Hair follicular keratinocyte (primary cell): ENCODE measurements around the gene RAD23A. TPM values are rescaled to one million over a fixed set of nuclear protein-coding genes. Genes with fewer than 3 reads are reported as not detected.

Experiments
- total RNA-seq: library from RNA; depleted of rRNA; stranded (reverse); fragments of >200 nt; gene quantifications from 2 replicates; pipeline ENCODE4 v1.2.3, GENCODE V29; 2015

The RAD23A gene
- total RNA-seq, result 117 and 122 TPM in 2 replicates

GRCh38 chr19:12945479-12946091 lies at the start of gene RAD23A:
TSS of gene RAD23A (plus strand) at chr19:12945862. CDS start at chr19:12945949, 87 bp downstream.

GRCh38 chr19:12933287-12934072 lies 12.2 kb upstream of the RAD23A start, which contains the start of gene FARSA:
TSS of gene FARSA (minus strand) at chr19:12933711. CDS start at chr19:12933696, 15 bp downstream.

GRCh38 chr19:12937927-12938778 lies 7.5 kb upstream of the RAD23A start, which contains the start of gene CALR:
TSS of gene CALR (plus strand) at chr19:12938609. CDS start at chr19:12938680, 71 bp downstream.

GRCh38 chr19:12956446-12957388 lies 11.1 kb downstream of the RAD23A start, which contains the start of gene GADD45GIP1:
TSS of gene GADD45GIP1 (minus strand) at chr19:12957223. CDS start at chr19:12957212, 11 bp downstream.

GRCh38 chr19:12969292-12969988 lies 23.8 kb downstream of the RAD23A start, which contains the start of gene DAND5:
TSS of gene DAND5 (plus strand) at chr19:12969576. CDS start at chr19:12969661, 85 bp downstream.

GRCh38 chr19:12994701-12995595 lies 49.3 kb downstream of the RAD23A start, which contains the start of gene NFIX:
TSS of gene NFIX (plus strand) at chr19:12995475. CDS start at chr19:12995838, 363 bp downstream.

Other genes starting within 250 kb of the RAD23A start
- 15.1 and 17.9 TPM in 2 replicates for gene FBXW9, start 249.2 kb upstream of the RAD23A start, total RNA-seq
- gene TNPO2, start 221.9 kb upstream of the RAD23A start, total RNA-seq, result 20.5 and 26.8 TPM in 2 replicates
- gene TRIR, start 211.2 kb upstream of the RAD23A start, total RNA-seq, result 272 and 389 TPM in 2 replicates
- 79.1 and 99.4 TPM in 2 replicates for gene GET3, start 208.4 kb upstream of the RAD23A start, total RNA-seq
- gene BEST2, start 194.1 kb upstream of the RAD23A start, total RNA-seq, result 0.39 TPM in 1 of 2 replicates, not detected in the other
- gene HOOK2, start 170.3 kb upstream of the RAD23A start, total RNA-seq, result 30.8 and 32.7 TPM in 2 replicates
- 369 and 618 TPM in 2 replicates for gene JUNB, start 154.4 kb upstream of the RAD23A start, total RNA-seq
- 260 and 355 TPM in 2 replicates for gene PRDX2, start 144.1 kb upstream of the RAD23A start, total RNA-seq
- gene THSD8, start 143.8 kb upstream of the RAD23A start, total RNA-seq, result not detected in 2 replicates
- 26.7 and 51.0 TPM in 2 replicates for gene RNASEH2A, start 139.3 kb upstream of the RAD23A start, total RNA-seq
- not detected in 2 replicates for gene RTBDN, start 111.3 kb upstream of the RAD23A start, total RNA-seq
- 0.08 and 0.78 TPM in 2 replicates for gene MAST1, start 107.3 kb upstream of the RAD23A start, total RNA-seq
- 35.8 and 48.5 TPM in 2 replicates for gene DNASE2, start 64.4 kb upstream of the RAD23A start, total RNA-seq
- not detected in 2 replicates for gene KLF1, start 58.7 kb upstream of the RAD23A start, total RNA-seq
- gene GCDH, start 54.7 kb upstream of the RAD23A start, total RNA-seq, result 30.6 and 39.4 TPM in 2 replicates
- 0.08 and 0.23 TPM in 2 replicates for gene SYCE2, start 26.6 kb upstream of the RAD23A start, total RNA-seq
- gene FARSA, start 12.2 kb upstream of the RAD23A start, total RNA-seq, result 66.7 and 87.1 TPM in 2 replicates
- 1,822 and 2,213 TPM in 2 replicates for gene CALR, start 7.3 kb upstream of the RAD23A start, total RNA-seq
- gene GADD45GIP1, start 11.4 kb downstream of the RAD23A start, total RNA-seq, result 65.8 and 102 TPM in 2 replicates
- not detected in 2 replicates for gene DAND5, start 23.7 kb downstream of the RAD23A start, total RNA-seq
- 16.7 and 18.9 TPM in 2 replicates for gene NFIX, start 49.6 kb downstream of the RAD23A start, total RNA-seq
- 0.53 and 2.7 TPM in 2 replicates for gene LYL1, start 157.0 kb downstream of the RAD23A start, total RNA-seq
- gene TRMT1, start 170.9 kb downstream of the RAD23A start, total RNA-seq, result 35.5 and 40.1 TPM in 2 replicates
- 57.6 and 71.9 TPM in 2 replicates for gene NACC1, start 172.4 kb downstream of the RAD23A start, total RNA-seq
- 93.3 and 98.0 TPM in 2 replicates for gene STX10, start 204.5 kb downstream of the RAD23A start, total RNA-seq
- gene IER2, start 204.5 kb downstream of the RAD23A start, total RNA-seq, result 123 and 158 TPM in 2 replicates